ENCODE measurements around the gene USP21. TPM values are rescaled to one million over a fixed set of nuclear protein-coding genes. Genes with fewer than 3 reads are reported as not detected.

Gene USP21
- polyA plus RNA-seq, 1 donor (not counting 4 experiments of a cell fraction or from before 2014, with no cell fraction given): 9.5 TPM

GRCh38 chr1:161215076-161215475 is 55.8 kb downstream of the USP21 start, which contains the start of gene FCER1G:
TSS of gene FCER1G (plus strand) at chr1:161215295. CDS start at chr1:161215322, 27 bp downstream.
- no peak within 1 kb of the TSS for H3K4me3 ChIP-seq (ENCODE audit: control insufficient read depth in 2 of 3, extremely low read depth in 1 of 3, insufficient read depth in 2 of 3, low read depth in 1 of 3, low read length in 3 of 3)
- no peaks in the 10 kb centered on the region for H3K27me3 ChIP-seq (ENCODE audit: control insufficient read depth, extremely low read depth, insufficient read depth, low read length)
- H2AFZ ChIP-seq (ENCODE audit: control insufficient read depth, low read length): no peak within 1 kb of the TSS
- no peaks in the 10 kb centered on the region for H3K9me1 ChIP-seq (ENCODE audit: control insufficient read depth, extremely low read depth, insufficient read depth, low read length)
- no peaks in the 10 kb centered on the region for H3K4me1 ChIP-seq (ENCODE audit: control insufficient read depth, extremely low read depth, insufficient read depth, low read length)
- no peak for FAIRE-seq
- TF ChIP-seq EZH2 (IDR thresholded peaks at IDR 0.05; ENCODE audit: low read length) (no peak), CTCF (optimal IDR thresholded peaks at IDR 0.05 in 1 of 3, IDR thresholded peaks at IDR 0.05 in 1 of 3, conservative IDR thresholded peaks at IDR 0.05 in 1 of 3; ENCODE audit: extremely low read depth in 1 of 3, insufficient read depth in 2 of 3, low read length in 3 of 3) (no peak)
- dilution Hi-C loops (cut with MboI; ENCODE audit: extremely low pct_ligation_motif_present, low sequenced_read_pairs): no loop called here
- H4K20me1 ChIP-seq (ENCODE audit: control insufficient read depth, extremely low read depth, insufficient read depth, low read length): no peaks in the 10 kb centered on the region
- no peaks in the 10 kb centered on the region for H3K9me3 ChIP-seq (ENCODE audit: control insufficient read depth, low read depth, low read length)
- no peak within 1 kb of the TSS for H3K27ac ChIP-seq (ENCODE audit: control insufficient read depth, insufficient read depth, low read length)
- no peak within 1 kb of the TSS for H3K4me2 ChIP-seq (ENCODE audit: control insufficient read depth, extremely low read depth, insufficient read depth, low read depth, low read length)
- DNase-seq (ENCODE audit: low read depth, low spot score): no peak
- no peaks in the 10 kb centered on the region for H3K79me2 ChIP-seq (ENCODE audit: control insufficient read depth, insufficient read depth, low read length)
- H3K9ac ChIP-seq (ENCODE audit: control insufficient read depth, extremely low read depth, insufficient read depth, low read length): no peak within 1 kb of the TSS
- H3K36me3 ChIP-seq (ENCODE audit: control insufficient read depth in 2 of 2, extremely low read depth in 1 of 2, insufficient read depth in 2 of 2, low read length in 2 of 2): peaks cover 19 to 21% of the 10 kb centered on the region in 2 experiments

Small RNAs within 50 kb of the gene (small RNA-seq; reads per million reads assigned to genes)
- 0 reads per million in 3 experiments for gene RF01225 (ENCODE audit: insufficient read length in 3 of 3, low read depth in 3 of 3, low replicate concordance in 1 of 3)

Other genes with a start within 250 kb of the USP21 start
- 0.22 to 0.59 TPM (median 0.39 TPM) in 3 replicates for gene ITLN2, start 204.7 kb upstream of the USP21 start, polyA plus RNA-seq
- gene F11R, start 138.3 kb upstream of the USP21 start, polyA plus RNA-seq: 201 to 259 TPM (median 224 TPM) in 3 replicates
- 106 to 128 TPM (median 113 TPM) in 3 replicates for gene TSTD1, start 120.5 kb upstream of the USP21 start, polyA plus RNA-seq
- 25.1 to 40.7 TPM (median 31.6 TPM) in 3 replicates for gene USF1, start 113.5 kb upstream of the USP21 start, polyA plus RNA-seq
- gene ARHGAP30, start 89.6 kb upstream of the USP21 start, polyA plus RNA-seq: 0.05 to 0.45 TPM (median 0.16 TPM) in 3 replicates
- 6.0 to 19.0 TPM (median 8.6 TPM) in 3 replicates for gene NECTIN4, start 69.9 kb upstream of the USP21 start, polyA plus RNA-seq
- gene KLHDC9, start 61.1 kb upstream of the USP21 start, polyA plus RNA-seq: 0.32 to 0.73 TPM (median 0.54 TPM) in 3 replicates
- 106 to 228 TPM (median 184 TPM) in 3 replicates for gene PFDN2, start 41.5 kb upstream of the USP21 start, polyA plus RNA-seq
- gene NIT1, start 41.4 kb upstream of the USP21 start, polyA plus RNA-seq: 22.9 to 51.0 TPM (median 27.6 TPM) in 3 replicates
- 29.3 to 49.9 TPM (median 33.0 TPM) in 3 replicates for gene DEDD, start 26.8 kb upstream of the USP21 start, polyA plus RNA-seq
- 72.9 to 86.4 TPM (median 80.6 TPM) in 3 replicates for gene UFC1, start 5.5 kb upstream of the USP21 start, polyA plus RNA-seq
- 12.2 to 24.6 TPM (median 17.1 TPM) in 3 replicates for gene PPOX, start 6.9 kb downstream of the USP21 start, polyA plus RNA-seq
- gene B4GALT3, start 18.0 kb downstream of the USP21 start, polyA plus RNA-seq: 19.1 to 24.8 TPM (median 21.1 TPM) in 3 replicates
- gene ADAMTS4, start 39.6 kb downstream of the USP21 start, polyA plus RNA-seq: 0.22 to 0.36 TPM (median 0.35 TPM) in 3 replicates
- gene NDUFS2, start 42.9 kb downstream of the USP21 start, polyA plus RNA-seq: 105 to 136 TPM (median 135 TPM) in 3 replicates
- gene FCER1G, start 55.8 kb downstream of the USP21 start, polyA plus RNA-seq: 0.51 to 1.2 TPM (median 0.62 TPM) in 3 replicates
- gene APOA2, start 64.1 kb downstream of the USP21 start, polyA plus RNA-seq: not detected in 3 replicates
- gene TOMM40L, start 66.6 kb downstream of the USP21 start, polyA plus RNA-seq: 14.4 to 18.2 TPM (median 17.5 TPM) in 3 replicates
- gene NR1I3, start 78.7 kb downstream of the USP21 start, polyA plus RNA-seq: not detected in 3 replicates
- 0.04 to 0.24 TPM in 2 of 3 replicates, not detected in the other for gene PCP4L1, start 99.2 kb downstream of the USP21 start, polyA plus RNA-seq
- 0.19 to 0.45 TPM (median 0.45 TPM) in 3 replicates for gene MPZ, start 150.5 kb downstream of the USP21 start, polyA plus RNA-seq
- gene SDHC, start 154.9 kb downstream of the USP21 start, polyA plus RNA-seq: 362 to 518 TPM (median 401 TPM) in 3 replicates
- gene CFAP126, start 208.4 kb downstream of the USP21 start, polyA plus RNA-seq: not detected in 3 replicates